Nephron progenitor cell (in vitro differentiated cells): Measurements from ENCODE around the gene NR3C2.

Experiments used
- DNase-seq: peaks from one replicate; pipeline ENCODE4 v3.0.0; 2021
- H3K27ac Mint-ChIP-seq: 2 replicates; pipeline ENCODE4 v1.8.0; 2021; ENCODE audit warnings: mild to moderate bottlenecking, moderate library complexity, mixed read lengths
- H3K27me3 Mint-ChIP-seq: 2 replicates; pipeline ENCODE4 v1.8.0; 2021; ENCODE audit warnings: mild to moderate bottlenecking, low read depth, mixed read lengths; ENCODE audit not compliant: poor library complexity
- H3K36me3 Mint-ChIP-seq: 2 replicates; pipeline ENCODE4 v1.8.0; 2021; ENCODE audit warnings: low read depth, mixed read lengths
- H3K4me1 Mint-ChIP-seq: 2 replicates; pipeline ENCODE4 v1.8.0; 2021; ENCODE audit warnings: mixed read lengths
- H3K4me3 Mint-ChIP-seq: 2 replicates; pipeline ENCODE4 v1.8.0; 2021; ENCODE audit warnings: mild to moderate bottlenecking, moderate library complexity, mixed read lengths
- H3K9me3 Mint-ChIP-seq: 2 replicates; pipeline ENCODE4 v1.8.0; 2021; ENCODE audit warnings: mild to moderate bottlenecking, moderate library complexity, mixed read lengths
- TF ChIP-seq, protein P1 (sequence below): fragments of 200-600 bp; sonication (generic); IDR thresholded peaks from 2 replicates; pipeline ENCODE4 v1.5.0; 2021; ENCODE audit warnings: antibody characterized with exemption

The NR3C2 gene

DNA sequence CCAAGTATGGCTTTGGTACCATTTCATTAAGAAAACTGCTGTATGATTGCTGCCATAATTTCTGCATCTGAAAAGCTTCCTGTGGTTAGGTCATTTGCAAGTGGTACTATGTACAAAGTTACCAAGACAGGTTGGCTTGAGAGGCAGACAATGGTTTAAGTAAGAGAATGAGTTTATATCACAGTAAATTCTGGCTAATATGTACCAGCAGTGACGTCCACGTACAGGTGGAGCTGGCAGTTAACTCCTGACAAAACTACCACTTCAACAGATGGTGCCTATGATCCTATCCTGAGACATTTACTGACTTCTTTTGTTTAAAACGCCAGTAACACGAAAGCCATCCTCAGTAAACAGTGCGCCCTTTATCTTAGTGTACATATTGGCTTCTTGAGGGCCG is 198.4 kb downstream of the NR3C2 start:
- peaks cover 4% of the 10 kb centered on the region for H3K27me3 Mint-ChIP-seq
- no peak overlapping the region for H3K4me3 Mint-ChIP-seq
- H3K36me3 Mint-ChIP-seq, result no peaks in the 10 kb centered on the region
- H3K4me1 Mint-ChIP-seq, result peaks cover 5% of the 10 kb centered on the region
- DNase-seq, result no peak
- H3K27ac Mint-ChIP-seq, result no peak overlapping the region
- no peaks in the 10 kb centered on the region for H3K9me3 Mint-ChIP-seq
- TF ChIP-seq, protein P1, sequence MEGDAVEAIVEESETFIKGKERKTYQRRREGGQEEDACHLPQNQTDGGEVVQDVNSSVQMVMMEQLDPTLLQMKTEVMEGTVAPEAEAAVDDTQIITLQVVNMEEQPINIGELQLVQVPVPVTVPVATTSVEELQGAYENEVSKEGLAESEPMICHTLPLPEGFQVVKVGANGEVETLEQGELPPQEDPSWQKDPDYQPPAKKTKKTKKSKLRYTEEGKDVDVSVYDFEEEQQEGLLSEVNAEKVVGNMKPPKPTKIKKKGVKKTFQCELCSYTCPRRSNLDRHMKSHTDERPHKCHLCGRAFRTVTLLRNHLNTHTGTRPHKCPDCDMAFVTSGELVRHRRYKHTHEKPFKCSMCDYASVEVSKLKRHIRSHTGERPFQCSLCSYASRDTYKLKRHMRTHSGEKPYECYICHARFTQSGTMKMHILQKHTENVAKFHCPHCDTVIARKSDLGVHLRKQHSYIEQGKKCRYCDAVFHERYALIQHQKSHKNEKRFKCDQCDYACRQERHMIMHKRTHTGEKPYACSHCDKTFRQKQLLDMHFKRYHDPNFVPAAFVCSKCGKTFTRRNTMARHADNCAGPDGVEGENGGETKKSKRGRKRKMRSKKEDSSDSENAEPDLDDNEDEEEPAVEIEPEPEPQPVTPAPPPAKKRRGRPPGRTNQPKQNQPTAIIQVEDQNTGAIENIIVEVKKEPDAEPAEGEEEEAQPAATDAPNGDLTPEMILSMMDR, result no peak

DNA sequence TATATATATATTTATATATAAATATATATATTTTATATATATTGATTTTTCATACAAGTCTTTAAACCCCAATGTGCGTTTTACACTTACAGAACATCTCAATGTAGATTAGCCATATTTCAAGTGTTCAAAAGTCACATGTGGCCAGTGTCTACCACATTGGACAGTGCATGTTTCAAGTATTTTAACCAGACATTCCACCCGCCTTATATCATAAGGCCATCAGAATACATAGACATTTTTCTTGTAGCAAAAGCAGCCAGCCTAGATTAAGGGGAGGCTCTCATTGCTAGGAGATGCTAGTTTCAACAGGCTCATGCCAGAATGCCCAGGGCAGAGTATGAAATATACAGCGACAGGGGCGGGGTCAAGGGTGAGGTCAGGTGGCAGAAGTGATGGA is 202.0 kb downstream of the NR3C2 start:
- H3K4me3 Mint-ChIP-seq, result no peak overlapping the region
- no peaks in the 10 kb centered on the region for H3K36me3 Mint-ChIP-seq
- TF ChIP-seq, protein P1, result no peak
- no peak for DNase-seq
- H3K27me3 Mint-ChIP-seq, result peaks cover 4% of the 10 kb centered on the region
- no peak overlapping the region for H3K27ac Mint-ChIP-seq
- peaks cover 5% of the 10 kb centered on the region for H3K4me1 Mint-ChIP-seq
- H3K9me3 Mint-ChIP-seq, result no peaks in the 10 kb centered on the region

DNA sequence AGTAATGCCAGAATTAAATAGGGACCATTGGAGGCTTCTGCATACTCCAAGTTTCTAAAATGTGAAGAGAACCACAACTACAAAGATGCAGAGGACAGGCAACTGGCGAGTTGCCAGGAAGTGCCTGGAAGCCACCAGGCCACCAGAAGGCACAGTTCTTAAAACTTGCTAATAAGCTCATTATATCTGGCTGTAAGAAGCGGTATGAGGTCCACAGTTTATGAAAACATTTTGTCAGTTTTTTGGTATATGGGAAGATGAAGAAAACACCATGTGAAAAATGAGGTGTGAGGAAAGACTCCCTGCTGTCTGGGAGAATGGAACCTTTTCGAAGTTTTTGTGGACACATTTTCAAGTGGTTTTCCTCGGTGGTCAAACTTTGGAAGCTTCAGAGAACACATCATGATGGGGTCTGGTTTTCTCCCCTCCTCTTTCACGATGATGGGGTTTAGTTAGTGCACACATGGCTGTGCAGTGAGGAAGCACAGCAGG is 202.7 kb downstream of the NR3C2 start:
- no peaks in the 10 kb centered on the region for H3K36me3 Mint-ChIP-seq
- H3K4me1 Mint-ChIP-seq, result peaks cover 5% of the 10 kb centered on the region
- no peak overlapping the region for H3K4me3 Mint-ChIP-seq
- no peaks in the 10 kb centered on the region for H3K9me3 Mint-ChIP-seq
- no peak for DNase-seq
- peaks cover 4% of the 10 kb centered on the region for H3K27me3 Mint-ChIP-seq
- H3K27ac Mint-ChIP-seq, result no peak overlapping the region
- TF ChIP-seq, protein P1, result no peak

DNA sequence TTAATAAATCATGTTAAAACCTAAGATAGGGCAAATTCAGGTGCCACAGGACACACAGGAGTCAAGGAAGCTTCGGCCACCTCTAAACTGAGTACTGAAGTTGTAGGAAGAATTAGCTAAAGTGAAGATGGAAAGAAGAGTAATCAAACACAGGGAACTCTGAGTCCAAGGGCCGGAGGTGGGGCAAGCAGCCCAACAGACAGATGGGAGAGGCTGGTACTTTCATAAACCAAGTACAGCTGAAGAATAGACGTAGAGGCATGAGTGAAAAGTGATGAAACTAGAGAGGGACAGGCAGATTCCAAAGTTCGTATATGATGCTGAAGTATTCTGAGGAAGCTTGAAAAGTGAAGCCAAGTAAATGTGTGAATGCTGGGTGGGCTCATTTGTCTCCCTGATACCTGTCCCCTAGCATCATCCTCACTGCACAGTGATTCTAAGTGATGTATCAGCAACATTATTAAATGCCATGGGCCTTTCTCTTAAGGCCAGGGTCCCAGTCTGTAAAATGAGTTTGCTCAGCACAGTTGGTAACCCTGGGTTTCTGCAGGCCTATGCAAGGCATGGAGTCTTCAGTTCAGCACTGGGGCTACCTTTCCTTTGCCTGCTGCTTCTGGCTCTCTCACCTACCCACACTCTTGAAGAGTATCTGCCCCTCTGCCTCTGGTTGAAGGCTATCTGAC is 203.3 kb downstream of the NR3C2 start:
- Mint-ChIP-seq H3K27ac (no peak overlapping the region), H3K4me1 (peaks cover 5% of the 10 kb centered on the region), H3K27me3 (peaks cover 4% of the 10 kb centered on the region), H3K9me3 (no peaks in the 10 kb centered on the region), H3K4me3 (no peak overlapping the region), H3K36me3 (no peaks in the 10 kb centered on the region)
- DNase-seq, result no peak
- TF ChIP-seq, protein P1, result no peak

DNA sequence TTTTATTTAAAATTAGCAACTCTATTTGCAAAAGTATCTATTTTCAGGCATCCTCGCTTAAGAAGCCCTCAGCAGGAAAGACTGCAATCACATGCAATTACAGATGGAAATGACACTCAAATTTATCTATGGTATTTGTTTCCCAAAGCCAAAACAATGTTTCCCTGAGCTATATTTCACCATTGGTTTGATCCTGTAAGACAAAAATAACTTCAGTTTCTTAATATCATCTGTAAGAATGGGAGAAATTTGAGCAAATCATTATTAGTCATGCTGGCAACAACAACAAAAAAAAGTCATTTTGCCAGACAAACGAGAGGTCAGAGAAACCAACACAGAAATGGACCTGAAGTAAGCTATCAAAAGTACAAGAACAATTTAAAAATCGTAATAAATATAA is 204.1 kb downstream of the NR3C2 start:
- H3K4me1 Mint-ChIP-seq, result peaks cover 5% of the 10 kb centered on the region
- no peaks in the 10 kb centered on the region for H3K36me3 Mint-ChIP-seq
- peaks cover 4% of the 10 kb centered on the region for H3K27me3 Mint-ChIP-seq
- H3K4me3 Mint-ChIP-seq, result no peak overlapping the region
- TF ChIP-seq, protein P1, result no peak
- no peak for DNase-seq
- H3K9me3 Mint-ChIP-seq, result peaks cover 5% of the 10 kb centered on the region
- no peak overlapping the region for H3K27ac Mint-ChIP-seq

DNA sequence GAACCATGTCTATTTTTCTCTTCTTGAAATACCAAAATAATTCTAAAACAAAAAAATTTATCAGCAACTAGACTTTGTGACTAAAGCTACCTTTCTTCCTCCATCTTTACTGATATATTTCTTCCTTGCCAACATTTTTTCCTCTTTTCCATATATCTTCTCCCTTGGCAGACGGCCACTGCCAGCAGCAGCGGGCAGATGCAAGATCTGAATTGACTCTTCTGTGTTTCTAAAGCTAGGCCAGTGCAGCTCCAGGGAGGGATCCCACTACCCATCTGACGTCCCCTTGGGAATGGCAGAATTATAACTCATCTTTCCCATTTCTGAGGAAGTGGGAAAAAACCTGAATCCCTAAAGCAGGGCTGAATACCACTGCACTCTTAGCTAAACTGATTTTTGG is 206.4 kb downstream of the NR3C2 start:
- no peaks in the 10 kb centered on the region for H3K36me3 Mint-ChIP-seq
- H3K27ac Mint-ChIP-seq, result no peak overlapping the region
- H3K4me1 Mint-ChIP-seq, result peaks cover 5% of the 10 kb centered on the region
- H3K4me3 Mint-ChIP-seq, result no peak overlapping the region
- DNase-seq, result no peak
- TF ChIP-seq, protein P1, result no peak
- H3K9me3 Mint-ChIP-seq, result peaks cover 18% of the 10 kb centered on the region
- H3K27me3 Mint-ChIP-seq, result no peaks in the 10 kb centered on the region
